IPS-18a (cell line): ENCODE measurements around the gene GSDME.
"Not testable (repeated sequence)": the region's sequence is repeated elsewhere in the genome, so short reads cannot be mapped to it uniquely, and the experiment has no call there.

Source experiments
- H3K27ac ChIP-seq: one replicate; pipeline ENCODE4 v1.5.1; 2013; ENCODE audit warnings: low read length
- H3K27me3 ChIP-seq: one replicate; pipeline ENCODE4 v1.6.1; 2013; ENCODE audit warnings: mild to moderate bottlenecking, low read length; ENCODE audit not compliant: control insufficient read depth, insufficient read depth
- H3K36me3 ChIP-seq: one replicate; pipeline ENCODE4 v1.6.1; 2013; ENCODE audit warnings: low read depth, low read length; ENCODE audit not compliant: control insufficient read depth
- H3K4me1 ChIP-seq: one replicate; pipeline ENCODE4 v1.6.1; 2013; ENCODE audit warnings: low read depth, low read length; ENCODE audit not compliant: control insufficient read depth
- H3K4me3 ChIP-seq: one replicate; pipeline ENCODE4 v1.5.1; 2013; ENCODE audit warnings: low read length
- H3K9ac ChIP-seq: one replicate; pipeline ENCODE4 v1.6.1; 2013; ENCODE audit warnings: mild to moderate bottlenecking, low read length, moderate library complexity
- H3K9me3 ChIP-seq: one replicate; pipeline ENCODE4 v1.6.1; 2013; ENCODE audit warnings: low read depth, low read length; ENCODE audit not compliant: control insufficient read depth

The GSDME gene

GRCh38 chr7:24737281-24737680 is 20.0 kb downstream of the GSDME start:
- H3K27me3 ChIP-seq, result no peaks in the 10 kb centered on the region

GRCh38 chr7:24735594-24735993 is 21.7 kb downstream of the GSDME start:
- not testable (repeated sequence) for H3K9ac ChIP-seq, H3K36me3 ChIP-seq, H3K9me3 ChIP-seq, H3K4me3 ChIP-seq, H3K27ac ChIP-seq, H3K27me3 ChIP-seq, H3K4me1 ChIP-seq

More at GRCh38 chr7:24737281-24737680, 20.0 kb downstream of the GSDME start:
- H3K36me3 ChIP-seq, result no peaks in the 10 kb centered on the region
- H3K4me3 ChIP-seq, result no peak overlapping the region
- peaks cover 10% of the 10 kb centered on the region for H3K9me3 ChIP-seq
- H3K4me1 ChIP-seq, result no peaks in the 10 kb centered on the region
- no peak overlapping the region for H3K9ac ChIP-seq
- H3K27ac ChIP-seq, result no peak overlapping the region

GRCh38 chr7:24734306-24734705 is 23.0 kb downstream of the GSDME start:
- H3K36me3 ChIP-seq, result no peaks in the 10 kb centered on the region
- H3K9ac ChIP-seq, result no peak overlapping the region
- H3K4me1 ChIP-seq, result no peaks in the 10 kb centered on the region
- H3K4me3 ChIP-seq, result no peak overlapping the region
- no peak overlapping the region for H3K27ac ChIP-seq
- H3K9me3 ChIP-seq, result peaks cover 10% of the 10 kb centered on the region
- no peaks in the 10 kb centered on the region for H3K27me3 ChIP-seq

GRCh38 chr7:24733414-24734060 is 23.7 kb downstream of the GSDME start:
- Histone ChIP-seq H3K9me3 (peaks cover 3% of the 10 kb centered on the region), H3K4me1 (no peaks in the 10 kb centered on the region), H3K27me3 (no peaks in the 10 kb centered on the region), H3K36me3 (no peaks in the 10 kb centered on the region), H3K27ac (no peak overlapping the region), H3K4me3 (no peak overlapping the region), H3K9ac (no peak overlapping the region)

- Histone ChIP-seq H3K27ac (no peak overlapping the region), H3K27me3 (no peaks in the 10 kb centered on the region), H3K9ac (no peak overlapping the region), H3K4me1 (no peaks in the 10 kb centered on the region), H3K9me3 (peaks cover 2% of the 10 kb centered on the region), H3K4me3 (no peak overlapping the region), H3K36me3 (no peaks in the 10 kb centered on the region)
These were observed 24.4 kb downstream of the GSDME start for GRCh38 chr7:24732646-24733413.

GRCh38 chr7:24731313-24731712 is 26.0 kb downstream of the GSDME start:
- H3K4me1 ChIP-seq, result peaks cover 8% of the 10 kb centered on the region

GRCh38 chr7:24730018-24730369 is 27.3 kb downstream of the GSDME start:
- Histone ChIP-seq H3K9ac (no peak overlapping the region), H3K4me1 (peaks cover 19% of the 10 kb centered on the region), H3K27me3 (no peaks in the 10 kb centered on the region), H3K36me3 (no peaks in the 10 kb centered on the region), H3K27ac (no peak overlapping the region), H3K4me3 (no peak overlapping the region), H3K9me3 (no peaks in the 10 kb centered on the region)

More at GRCh38 chr7:24731313-24731712, 26.0 kb downstream of the GSDME start:
- no peak overlapping the region for H3K4me3 ChIP-seq
- H3K36me3 ChIP-seq, result no peaks in the 10 kb centered on the region
- no peak overlapping the region for H3K9ac ChIP-seq
- H3K27me3 ChIP-seq, result no peaks in the 10 kb centered on the region
- H3K9me3 ChIP-seq, result no peaks in the 10 kb centered on the region
- H3K27ac ChIP-seq, result no peak overlapping the region

GRCh38 chr7:24729365-24730017 is 27.8 kb downstream of the GSDME start:
- no peak overlapping the region for H3K27ac ChIP-seq
- no peaks in the 10 kb centered on the region for H3K27me3 ChIP-seq
- no peak overlapping the region for H3K4me3 ChIP-seq
- H3K36me3 ChIP-seq, result no peaks in the 10 kb centered on the region
- no peak overlapping the region for H3K9ac ChIP-seq
- peaks cover 24% of the 10 kb centered on the region for H3K4me1 ChIP-seq
- H3K9me3 ChIP-seq, result no peaks in the 10 kb centered on the region

GRCh38 chr7:24728503-24729364 is 28.5 kb downstream of the GSDME start:
- H3K4me1 ChIP-seq, result peaks cover 25% of the 10 kb centered on the region
- H3K36me3 ChIP-seq, result no peaks in the 10 kb centered on the region
- H3K27ac ChIP-seq, result no peak overlapping the region
- no peaks in the 10 kb centered on the region for H3K27me3 ChIP-seq
- H3K4me3 ChIP-seq, result no peak overlapping the region
- H3K9me3 ChIP-seq, result no peaks in the 10 kb centered on the region
- H3K9ac ChIP-seq, result no peak overlapping the region

- no peaks in the 10 kb centered on the region for H3K27me3 ChIP-seq
- H3K4me3 ChIP-seq, result no peak overlapping the region
- H3K36me3 ChIP-seq, result no peaks in the 10 kb centered on the region
- H3K4me1 ChIP-seq, result peaks cover 26% of the 10 kb centered on the region
- H3K9me3 ChIP-seq, result no peaks in the 10 kb centered on the region
- no peak overlapping the region for H3K9ac ChIP-seq
- no peak overlapping the region for H3K27ac ChIP-seq
These were observed 29.2 kb downstream of the GSDME start for GRCh38 chr7:24728121-24728500.
